Activated CD4-positive, alpha-beta T cell treated with anti-CD3 and anti-CD28 coated beads for 1 hour (primary cell): ENCODE data around the gene FOXC2.

Experiments
- DNase-seq: peaks from one replicate; pipeline ENCODE4 v3.0.0-alpha.2; 2020

The FOXC2 gene

GRCh38 chr16:86593913-86594620 is 27.4 kb downstream of the FOXC2 start:
- no peak for DNase-seq

GRCh38 chr16:86594721-86595120 is 28.1 kb downstream of the FOXC2 start:
- no peak for DNase-seq

- DNase-seq, result no peak
Observed at GRCh38 chr16:86595983-86596605, 29.5 kb downstream of the FOXC2 start.

GRCh38 chr16:86597126-86597879 is 30.7 kb downstream of the FOXC2 start:
- no peak for DNase-seq

GRCh38 chr16:86597880-86598606 is 31.4 kb downstream of the FOXC2 start:
- no peak for DNase-seq

GRCh38 chr16:86598607-86599565 is 32.3 kb downstream of the FOXC2 start:
- DNase-seq, result no peak

GRCh38 chr16:86601356-86601755 is 34.7 kb downstream of the FOXC2 start:
- DNase-seq, result no peak

GRCh38 chr16:86602521-86602920 is 35.9 kb downstream of the FOXC2 start:
- DNase-seq, result no peak

- peak; percentile 22 for DNase-seq
Observed at GRCh38 chr16:86604436-86605193, 38.0 kb downstream of the FOXC2 start.

- DNase-seq, result no peak
Observed at GRCh38 chr16:86605950-86606349, 39.3 kb downstream of the FOXC2 start.

GRCh38 chr16:86608301-86608747 is 41.7 kb downstream of the FOXC2 start:
- DNase-seq, result no peak

- no peak for DNase-seq
Observed at GRCh38 chr16:86609115-86609514, 42.5 kb downstream of the FOXC2 start.

GRCh38 chr16:86609661-86610060 is 43.0 kb downstream of the FOXC2 start:
- DNase-seq, result no peak

GRCh38 chr16:86610779-86611524 is 44.3 kb downstream of the FOXC2 start:
- DNase-seq, result no peak

GRCh38 chr16:86611525-86611855 is 44.9 kb downstream of the FOXC2 start:
- no peak for DNase-seq

GRCh38 chr16:86611941-86612340 is 45.3 kb downstream of the FOXC2 start:
- DNase-seq, result no peak

GRCh38 chr16:86614699-86615098 is 48.1 kb downstream of the FOXC2 start:
- no peak for DNase-seq

- DNase-seq, result no peak
Observed at GRCh38 chr16:86616906-86617305, 50.3 kb downstream of the FOXC2 start.

GRCh38 chr16:86618431-86619238 is 52.0 kb downstream of the FOXC2 start:
- no peak for DNase-seq
